CD4-positive, alpha-beta T cell treated with Interleukin-17A for 1 hour (primary cell): ENCODE data around the gene PPM1H.

Experiments used
- DNase-seq: peaks from one replicate; pipeline ENCODE4 v3.0.0-alpha.2; 2020

The PPM1H gene

GRCh38 chr12:62631471-62632410, 303.2 kb downstream of the PPM1H start:
- peak; percentile 7 for DNase-seq

DNA sequence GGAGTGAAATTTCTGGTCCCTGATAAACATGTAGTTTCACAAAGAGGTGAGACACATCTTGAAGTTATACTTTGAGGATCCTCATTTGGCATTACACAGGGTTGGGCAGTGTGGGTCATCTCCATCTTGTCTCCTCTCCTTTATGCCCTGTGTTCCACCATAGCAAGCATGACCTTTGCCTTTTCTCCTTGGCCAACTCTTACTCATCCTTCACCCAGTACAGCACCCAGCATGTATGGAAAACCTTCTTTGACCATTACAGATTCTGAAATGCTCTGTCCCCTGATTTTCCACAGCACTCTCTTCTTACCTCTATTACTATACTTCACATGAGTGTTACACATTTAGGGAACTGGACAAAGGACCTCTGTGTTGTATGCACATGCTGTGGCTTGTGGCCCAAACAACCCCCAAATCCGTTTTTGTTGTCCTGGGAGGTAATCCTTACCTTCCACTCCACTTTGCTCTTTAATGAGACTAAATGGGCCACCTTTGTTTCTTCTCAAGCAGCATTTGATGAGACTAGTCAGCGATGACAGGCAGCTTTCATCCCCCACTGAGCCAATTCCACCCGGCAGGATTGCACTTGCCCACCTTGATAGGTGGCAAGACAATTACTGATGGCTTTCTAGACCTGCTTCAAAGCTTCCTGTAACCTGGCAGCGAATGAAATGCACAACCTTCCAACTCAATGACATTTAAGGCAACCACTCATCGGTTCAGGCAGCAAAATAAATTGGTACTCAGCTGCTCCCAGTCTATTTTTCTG, 304.8 kb downstream of the PPM1H start:
- no peak for DNase-seq

DNA sequence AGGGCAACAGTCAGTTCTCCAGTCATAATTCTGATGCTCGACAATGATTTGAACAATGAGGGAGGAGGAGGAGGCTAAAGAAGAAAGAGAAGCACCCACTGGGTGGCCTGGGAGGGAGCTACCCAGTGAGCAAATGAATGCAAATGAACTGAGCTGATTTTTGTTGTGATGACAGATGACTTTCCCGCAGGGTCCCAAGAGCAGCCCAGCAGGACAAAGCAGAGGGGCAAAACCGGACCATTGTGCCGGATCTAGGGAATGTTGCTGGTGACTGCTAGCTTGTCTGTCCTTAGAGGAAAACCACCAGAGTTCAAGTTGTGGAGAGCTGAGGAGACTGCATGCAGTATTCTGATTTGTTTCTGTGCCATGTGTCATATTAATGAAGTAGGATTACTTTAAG, 305.5 kb downstream of the PPM1H start:
- DNase-seq = no peak

DNA sequence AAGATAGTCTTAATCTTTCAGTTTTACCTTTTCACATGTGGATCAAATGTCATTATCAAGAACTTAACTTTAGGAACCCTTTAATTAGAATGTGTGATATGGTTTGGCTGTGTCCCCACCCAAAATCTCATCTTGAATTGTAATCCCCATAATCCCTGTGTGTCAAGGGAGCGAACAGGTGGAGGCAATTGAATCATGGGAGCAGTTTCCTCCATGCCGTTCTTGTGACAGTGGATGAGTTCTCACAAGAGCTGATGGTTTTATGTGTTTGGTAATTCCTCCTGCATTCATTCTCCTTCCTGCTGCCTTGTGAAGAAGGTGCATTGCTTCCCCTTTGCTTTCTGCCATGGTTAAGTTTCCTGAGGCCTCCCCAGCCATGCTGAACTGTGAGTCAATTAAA, 307.8 kb downstream of the PPM1H start:
- DNase-seq = no peak

GRCh38 chr12:62625228-62625627, 309.7 kb downstream of the PPM1H start:
- DNase-seq = no peak

DNA sequence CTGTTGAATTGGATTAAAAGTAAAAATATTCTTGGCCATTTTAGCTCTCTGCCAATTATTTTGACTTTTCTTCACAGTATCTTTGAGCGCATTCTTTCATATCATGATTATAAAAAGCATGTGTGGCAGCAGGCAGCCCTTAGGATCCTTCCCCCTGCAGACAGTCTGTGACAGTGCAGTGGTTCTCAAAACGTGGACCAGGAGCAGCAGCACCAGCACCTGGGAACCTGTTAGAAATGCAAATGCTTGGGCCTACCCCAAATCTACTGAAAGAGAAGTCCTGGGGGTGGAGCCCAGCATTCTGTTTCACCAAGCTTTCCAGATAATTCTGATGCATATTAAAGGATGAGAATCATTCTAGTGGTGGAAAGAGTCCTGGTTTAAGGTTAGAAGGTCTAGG, 312.8 kb downstream of the PPM1H start:
- DNase-seq = no peak

GRCh38 chr12:62621101-62621638, 313.8 kb downstream of the PPM1H start:
- DNase-seq = no peak

DNA sequence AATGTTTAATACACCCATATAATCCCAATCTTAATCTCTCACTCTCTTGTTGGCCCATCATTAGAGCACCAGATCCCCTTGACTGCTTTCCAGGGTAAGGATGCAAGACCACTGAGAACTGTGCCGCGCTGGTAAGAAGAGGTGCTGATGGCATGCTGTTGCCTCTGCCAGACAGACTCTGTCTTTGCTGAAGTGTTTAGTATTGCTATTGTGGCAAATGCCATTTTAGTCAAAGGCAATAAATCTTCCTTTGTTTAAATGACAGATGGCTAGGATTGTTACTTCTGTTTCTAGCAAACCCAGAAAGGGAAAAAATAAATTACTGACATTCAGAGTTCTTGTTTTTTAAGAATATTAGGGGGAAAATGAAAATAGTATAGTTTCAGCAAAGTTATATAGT, 316.0 kb downstream of the PPM1H start:
- no peak for DNase-seq

- no peak for DNase-seq
Measured at GRCh38 chr12:62618319-62618718, 316.6 kb downstream of the PPM1H start.

- no peak for DNase-seq
Measured at GRCh38 chr12:62613081-62613480, 321.9 kb downstream of the PPM1H start.

DNA sequence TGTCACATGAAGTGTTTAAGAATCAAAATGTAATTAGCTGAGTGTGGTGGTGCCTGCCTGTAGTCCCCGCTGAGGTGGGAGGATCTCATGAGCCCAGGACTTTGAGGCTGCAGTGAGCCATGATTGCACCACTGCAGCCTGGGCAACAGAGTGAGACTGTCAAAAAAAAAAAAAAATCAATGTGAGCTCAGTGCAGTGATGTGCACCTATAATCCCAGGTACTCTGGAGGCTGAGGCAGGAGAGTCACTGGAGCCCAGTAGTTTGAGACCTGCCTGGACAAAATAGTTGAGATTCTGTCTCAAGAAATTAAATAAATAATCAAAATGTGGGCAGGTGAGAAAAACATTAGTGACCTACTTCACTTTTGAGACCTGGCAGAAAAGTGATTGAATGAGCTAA, 328.3 kb downstream of the PPM1H start:
- no peak for DNase-seq

GRCh38 chr12:62605981-62606380, 329.0 kb downstream of the PPM1H start:
- no peak for DNase-seq

DNA sequence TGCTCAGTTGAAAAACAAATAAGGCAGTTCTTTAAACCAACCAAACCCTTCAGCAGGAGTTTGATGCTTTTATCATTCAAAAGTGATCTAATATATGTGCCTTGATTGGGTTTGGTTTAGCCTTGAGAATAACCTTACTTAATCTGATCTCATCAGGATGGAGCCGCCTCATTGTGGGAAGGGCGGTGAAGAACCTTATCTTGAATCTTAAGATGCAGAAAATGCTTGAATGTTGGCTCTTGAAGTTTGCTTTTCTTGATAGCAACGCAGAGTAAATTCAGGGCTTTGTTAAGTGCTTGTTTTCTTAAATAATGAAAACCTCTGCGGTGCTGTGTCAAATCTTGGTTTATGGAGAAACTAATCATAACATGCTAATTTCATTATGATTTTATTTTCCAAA, 330.1 kb downstream of the PPM1H start:
- peak; percentile 52 for DNase-seq

DNA sequence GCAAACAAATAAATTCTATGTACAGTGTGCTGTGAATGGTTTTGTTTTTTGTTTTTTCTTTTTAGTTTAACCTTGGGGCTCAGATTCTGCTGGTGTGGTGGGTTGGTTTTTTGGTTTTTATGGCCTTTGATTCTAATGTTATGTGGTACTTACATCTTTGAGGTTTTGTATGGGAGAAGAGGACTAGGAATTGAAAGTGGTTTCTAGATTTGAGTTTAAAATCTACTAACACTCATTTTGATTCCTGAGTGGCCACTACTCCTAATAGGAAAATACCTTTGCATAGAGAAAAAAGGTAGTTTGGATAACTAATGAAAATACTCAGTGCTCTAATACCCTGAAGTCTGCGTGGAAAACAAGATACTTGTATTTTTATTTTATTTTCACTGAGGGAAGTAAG, 330.6 kb downstream of the PPM1H start:
- DNase-seq = peak; percentile 27

DNA sequence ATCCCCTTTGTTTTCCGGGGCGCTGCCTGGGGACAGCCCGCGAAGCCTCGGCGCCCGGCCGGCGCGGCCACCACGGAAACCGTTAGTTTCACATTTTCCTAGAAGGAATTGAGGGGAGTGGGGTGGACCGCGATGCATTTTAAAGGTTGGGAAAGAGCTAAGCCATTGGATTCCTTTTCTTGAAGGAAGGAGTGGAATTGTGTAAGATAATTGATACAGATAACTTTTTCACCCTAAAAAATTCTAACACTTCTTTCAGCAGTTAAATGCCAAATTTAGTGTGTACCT, 331.2 kb downstream of the PPM1H start:
- no peak for DNase-seq

GRCh38 chr12:62603061-62603810, 331.7 kb downstream of the PPM1H start:
- DNase-seq = peak; percentile 87

GRCh38 chr12:62602255-62603060, 332.5 kb downstream of the PPM1H start:
- DNase-seq = peak; percentile 91

- DNase-seq = no peak
Measured at GRCh38 chr12:62601765-62602164, 333.2 kb downstream of the PPM1H start.

DNA sequence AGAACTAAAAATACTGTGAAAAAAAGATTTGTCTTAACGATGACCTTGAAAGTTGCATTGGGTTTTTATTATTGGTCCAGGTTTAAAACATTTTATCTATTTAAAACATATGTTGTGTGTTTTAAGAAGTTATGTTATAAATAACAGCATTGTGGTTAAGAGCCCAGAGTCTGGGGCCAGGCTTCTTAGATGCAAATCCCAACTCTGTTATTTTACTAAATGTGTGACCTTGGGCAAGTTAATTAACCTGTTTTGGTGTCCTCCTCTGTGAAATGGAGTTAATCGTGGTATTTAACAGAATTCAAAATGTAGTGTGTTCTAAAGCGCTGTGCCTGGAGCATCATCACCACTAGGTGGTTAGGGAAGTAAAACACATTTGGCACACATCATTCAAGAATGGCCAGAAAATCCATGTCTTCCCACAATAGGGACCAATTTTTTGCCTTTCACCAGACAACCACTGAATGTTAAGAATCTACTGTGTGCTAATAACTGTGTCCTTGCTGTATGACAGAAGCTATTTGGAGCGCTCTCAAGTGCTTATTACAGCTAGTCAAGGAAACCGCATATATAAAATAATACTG, 335.0 kb downstream of the PPM1H start:
- no peak for DNase-seq

- no peak for DNase-seq
Measured at GRCh38 chr12:62598846-62599245, 336.1 kb downstream of the PPM1H start.

DNA sequence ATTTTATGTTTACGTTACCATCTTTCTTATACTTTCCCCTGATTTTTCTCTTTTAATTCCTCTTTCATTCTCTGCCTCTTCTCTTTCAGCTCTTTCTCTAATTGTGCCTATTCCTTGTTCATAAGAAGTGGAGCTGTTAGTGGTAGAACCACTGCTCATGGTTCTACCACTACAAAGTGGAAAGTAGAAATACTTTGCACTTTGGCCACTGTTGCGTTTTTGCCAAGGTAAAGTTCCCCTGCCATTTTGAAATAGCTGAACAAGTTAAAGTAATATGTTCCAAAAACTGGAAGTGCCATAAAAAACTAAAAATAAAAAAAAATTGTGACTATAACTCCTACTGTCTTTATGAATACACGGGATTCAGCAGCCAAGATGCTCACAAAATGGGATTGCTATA, 337.7 kb downstream of the PPM1H start:
- DNase-seq = no peak
